HK-2 (cell line): Measurements from ENCODE around the gene FBXL13.
"Not testable (repeated sequence)": the region's sequence is repeated elsewhere in the genome, so short reads cannot be mapped to it uniquely, and the experiment has no call there.

Experiments
- DNase-seq: peaks from one replicate; pipeline ENCODE4 v3.0.0-alpha.2; 2018; ENCODE audit not compliant: unreplicated experiment

FBXL13 gene

DNA sequence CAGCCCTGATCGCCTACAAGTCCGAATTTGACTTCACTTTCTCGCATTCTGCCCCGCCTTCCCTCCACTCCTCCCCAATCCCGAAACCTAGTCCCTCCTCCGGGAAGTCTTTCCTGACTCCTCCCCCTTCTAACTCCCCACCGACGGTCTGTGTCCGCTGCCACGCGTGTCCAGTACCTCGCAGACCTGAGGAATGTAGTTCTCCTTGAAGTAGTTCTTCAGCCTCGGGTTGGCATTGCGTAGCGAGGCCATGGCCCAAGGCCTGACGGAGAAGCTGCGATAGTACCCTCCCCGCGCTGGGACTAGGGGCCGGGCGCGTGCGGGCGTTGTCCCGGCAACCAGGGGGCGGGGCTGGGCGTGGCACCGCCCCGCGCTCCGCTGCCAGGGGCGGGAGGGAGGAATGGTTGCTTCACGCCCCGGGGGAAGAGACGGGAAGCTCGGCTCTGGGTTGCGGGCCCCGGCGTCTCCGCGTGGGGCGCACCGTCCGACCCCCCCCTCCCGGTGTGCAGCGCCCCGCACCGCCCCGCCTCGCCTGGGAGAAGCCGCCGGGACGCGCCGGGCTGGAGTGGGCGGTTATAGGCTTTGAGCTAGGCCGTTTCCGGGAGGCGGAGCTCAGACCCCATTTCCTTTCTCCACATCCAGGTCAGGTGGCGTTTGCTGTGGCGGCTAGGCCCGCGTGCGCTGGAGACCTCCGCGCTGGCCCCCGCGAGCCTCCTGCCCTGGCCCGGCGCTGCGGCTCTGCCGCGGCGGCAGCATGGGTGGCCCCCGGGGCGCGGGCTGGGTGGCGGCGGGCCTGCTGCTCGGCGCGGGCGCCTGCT lies at the start of gene FBXL13, which contains the start of gene ARMC10:
Gene FBXL13, minus strand, starts transcription at position 278 of the 818 bp plus-strand sequence.
Gene ARMC10, plus strand, starts transcription at position 622 of the 818 bp plus-strand sequence. Its CDS starts 133 bp downstream, at position 755.
- DNase-seq: peak; percentile 92

DNA sequence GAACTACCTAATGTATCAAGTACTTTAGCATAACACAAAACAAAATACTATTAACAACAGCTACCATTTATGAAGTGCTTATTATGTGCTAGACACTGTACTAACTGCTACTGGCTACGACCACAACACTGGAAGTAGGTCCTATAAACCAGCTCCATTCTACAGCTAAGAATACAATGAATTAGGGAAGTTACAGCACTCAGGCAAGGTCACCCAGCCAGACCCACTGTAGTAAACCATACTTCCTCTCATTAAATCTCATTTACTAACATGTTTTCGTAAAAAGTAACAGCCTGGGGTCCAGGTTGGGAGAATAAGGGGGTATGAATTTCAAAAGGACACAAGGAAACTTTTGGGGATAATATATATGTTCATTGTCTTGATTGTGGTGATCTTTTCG lies 48.9 kb upstream of the FBXL13 start:
- DNase-seq: no peak

DNA sequence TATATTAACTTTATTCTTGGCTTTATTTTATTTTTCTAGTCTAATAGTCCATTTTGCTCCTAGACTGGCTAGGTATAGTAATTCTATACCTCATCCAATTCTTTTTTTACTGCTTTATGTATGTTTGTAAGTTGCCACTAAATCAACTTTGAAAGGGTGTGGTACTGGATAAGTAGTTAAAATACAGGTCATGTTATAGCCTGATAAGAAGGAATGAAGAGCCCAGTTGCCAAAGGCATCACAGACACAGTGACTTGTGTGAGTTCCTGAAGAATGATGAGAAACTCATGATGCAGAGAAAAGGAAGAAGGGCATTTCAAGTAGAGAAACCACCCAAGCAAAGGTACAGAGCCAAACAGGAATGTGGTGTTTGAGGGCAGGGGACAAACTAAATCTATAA lies 47.0 kb upstream of the FBXL13 start:
- no peak for DNase-seq

DNA sequence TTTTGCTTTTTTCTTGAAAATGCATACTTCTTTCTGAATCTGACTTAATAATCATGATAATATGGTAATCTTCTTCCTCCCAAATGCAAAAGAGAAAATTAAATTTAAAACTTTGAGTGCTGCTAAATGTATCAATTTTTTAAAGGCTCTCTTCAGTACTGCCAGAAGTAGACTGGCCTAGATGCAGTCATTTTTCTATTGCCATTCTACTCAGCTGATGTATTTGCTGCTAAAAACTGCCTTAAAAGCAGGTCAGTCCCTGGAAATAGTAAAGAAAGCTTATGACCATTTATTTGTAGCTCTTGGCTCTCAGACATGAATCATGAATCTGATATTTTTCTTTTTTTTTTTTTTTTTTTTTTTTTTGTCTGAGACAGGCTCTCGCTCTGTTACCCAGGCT lies 45.8 kb upstream of the FBXL13 start:
- DNase-seq: no peak

DNA sequence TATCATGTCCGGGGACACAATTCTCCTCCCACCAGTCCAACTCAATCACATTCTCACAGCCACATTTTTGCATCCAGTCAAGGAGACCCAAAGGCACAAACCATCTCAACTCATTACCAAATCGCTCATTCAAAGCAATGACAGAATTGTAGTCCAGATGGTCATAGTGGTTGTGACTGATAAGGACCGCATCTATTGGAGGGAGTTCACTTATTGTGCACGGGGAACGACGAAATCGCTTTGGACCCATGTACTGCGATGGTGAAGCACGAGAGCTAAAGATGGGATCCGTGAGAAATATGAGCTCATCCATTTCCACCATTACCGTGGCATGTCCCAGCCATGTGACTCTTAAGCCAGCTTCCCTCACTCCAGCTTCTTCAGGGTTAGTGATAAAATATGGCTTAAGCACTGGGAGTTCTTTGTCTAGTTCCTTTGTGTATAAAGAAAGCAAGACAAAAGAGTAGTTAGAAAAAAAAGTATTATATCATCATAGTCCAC lies 45.2 kb upstream of the FBXL13 start:
- DNase-seq: no peak

DNA sequence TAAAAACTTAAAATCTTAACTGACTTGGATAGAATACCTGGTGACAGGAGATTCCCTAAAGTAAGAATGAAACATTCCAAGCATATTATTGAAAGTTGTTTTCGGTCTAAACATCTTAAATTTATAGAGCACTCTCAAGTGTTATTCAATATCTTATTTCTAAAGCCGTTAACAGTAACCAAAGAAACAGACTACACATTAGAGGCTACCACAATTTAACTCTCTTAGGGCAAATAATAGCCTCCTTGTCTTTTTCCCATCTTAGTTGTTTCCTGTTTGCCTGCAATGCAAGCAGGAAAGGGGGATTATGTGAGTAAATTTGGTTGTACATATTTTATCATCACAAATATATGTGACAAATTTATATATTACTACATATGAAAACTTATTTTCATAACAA lies 42.9 kb upstream of the FBXL13 start:
- no peak for DNase-seq

DNA sequence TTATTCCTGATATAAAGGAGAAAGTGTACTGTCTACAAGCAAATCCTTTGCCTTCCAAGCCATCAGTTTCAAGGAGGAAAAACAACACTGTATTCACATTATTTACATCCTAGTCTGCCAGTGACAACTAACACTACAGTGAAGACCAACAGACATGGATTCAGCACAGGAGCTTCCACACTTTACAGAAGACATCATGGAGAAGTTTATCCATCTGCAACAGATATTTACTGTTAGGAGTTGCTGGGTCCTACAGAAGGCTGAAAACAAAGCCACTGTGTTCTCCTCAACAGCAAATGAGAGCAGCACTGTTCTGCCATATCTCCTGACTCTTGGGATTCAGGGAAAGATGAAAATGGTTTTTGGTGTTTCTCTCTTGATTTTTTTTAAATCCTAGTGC lies 42.4 kb upstream of the FBXL13 start:
- DNase-seq: no peak

DNA sequence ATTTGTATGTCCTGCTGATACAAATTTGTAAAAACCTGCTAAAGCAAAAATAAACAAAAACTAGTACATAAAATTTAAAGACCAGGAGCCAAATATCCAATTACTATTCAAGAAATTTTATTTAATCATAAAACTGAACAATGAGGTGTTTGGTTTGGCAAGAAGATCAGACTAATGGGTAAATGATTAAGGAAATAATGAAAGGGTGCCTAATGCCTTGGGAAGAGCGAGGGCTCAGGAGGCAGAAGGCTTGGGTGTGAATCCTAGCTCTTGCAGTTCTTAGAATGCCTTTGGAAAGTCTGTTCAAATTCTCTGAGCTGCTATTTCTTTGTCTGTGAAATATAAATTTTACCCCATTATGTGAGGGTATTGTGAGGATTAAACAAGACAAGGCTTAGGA lies 41.9 kb upstream of the FBXL13 start:
- no peak for DNase-seq

DNA sequence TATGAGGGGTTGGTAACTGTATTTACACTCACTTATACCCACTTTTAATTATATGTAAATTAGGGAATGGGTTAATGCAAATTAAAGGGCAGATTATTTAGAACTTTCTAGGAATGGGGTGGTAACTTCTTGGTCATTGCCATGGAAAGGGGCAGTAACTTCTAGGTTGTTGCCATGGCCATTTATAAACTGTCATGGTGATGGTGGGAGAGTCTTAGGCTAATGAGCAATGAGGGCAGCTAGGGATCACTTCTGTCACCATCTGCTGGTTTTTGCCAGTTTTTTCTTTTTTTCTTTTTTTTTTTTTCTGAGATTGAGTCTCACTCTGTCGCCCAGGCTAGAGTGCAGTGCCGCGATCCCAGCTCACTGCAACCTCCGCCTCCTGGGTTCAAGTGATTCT lies 41.2 kb upstream of the FBXL13 start:
- DNase-seq: no peak

DNA sequence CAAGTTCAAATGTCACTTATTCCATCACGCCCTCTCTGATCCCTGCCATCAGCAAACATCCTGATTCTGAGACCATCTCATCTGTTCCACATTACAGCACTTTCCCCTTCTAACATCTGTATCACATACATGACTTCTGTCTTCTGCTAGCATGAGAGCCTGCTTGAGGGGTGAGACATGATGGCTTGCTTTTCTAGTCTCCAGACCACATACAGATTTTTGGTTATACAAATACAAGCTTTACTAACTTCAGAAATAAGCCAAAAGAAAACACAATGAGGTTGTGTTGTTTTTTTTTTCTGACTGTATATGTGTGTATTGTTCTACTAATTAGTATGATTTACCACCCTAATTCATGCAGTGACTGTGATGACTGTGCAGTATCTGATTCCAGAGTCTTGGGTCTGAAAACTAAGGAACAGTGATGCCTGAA lies 40.0 kb upstream of the FBXL13 start:
- no peak for DNase-seq

DNA sequence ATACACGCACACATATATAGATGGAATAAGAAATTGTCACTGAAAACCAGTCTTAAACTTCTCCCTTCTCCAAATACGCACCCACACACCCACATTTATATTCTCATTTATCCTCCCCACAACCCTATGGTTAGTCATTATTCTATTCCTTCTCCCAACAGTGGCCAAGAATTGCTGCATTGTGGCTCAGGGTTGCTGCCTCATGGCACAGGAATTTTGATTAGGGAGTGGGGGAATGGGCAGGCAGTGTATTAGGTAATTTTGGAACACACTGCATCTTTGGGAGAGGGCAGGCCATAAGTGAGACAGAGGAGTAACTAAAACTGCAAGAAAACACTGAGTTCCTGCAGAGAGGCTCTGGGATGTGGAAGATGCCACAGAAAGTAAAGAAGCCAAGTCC lies 38.6 kb upstream of the FBXL13 start:
- peak; percentile 64 for DNase-seq

DNA sequence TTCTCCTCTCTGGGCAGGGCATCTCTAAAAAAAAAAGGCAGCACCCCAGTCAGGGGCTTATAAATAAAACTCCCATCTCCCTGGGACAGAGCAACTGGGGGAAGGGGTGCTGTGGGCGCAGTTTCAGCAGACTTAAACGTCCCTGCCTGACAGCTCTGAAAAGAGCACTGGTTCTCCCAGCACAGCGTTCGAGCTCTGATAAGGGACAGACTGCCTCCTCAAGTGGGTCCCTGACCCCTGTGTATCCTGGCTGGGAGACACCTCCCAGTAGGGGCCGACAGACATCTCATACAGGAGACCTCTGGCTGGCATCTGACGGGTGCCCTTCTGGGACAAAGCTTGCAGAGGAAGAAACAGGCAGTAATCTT lies 32.1 kb upstream of the FBXL13 start:
- not testable (repeated sequence) for DNase-seq

DNA sequence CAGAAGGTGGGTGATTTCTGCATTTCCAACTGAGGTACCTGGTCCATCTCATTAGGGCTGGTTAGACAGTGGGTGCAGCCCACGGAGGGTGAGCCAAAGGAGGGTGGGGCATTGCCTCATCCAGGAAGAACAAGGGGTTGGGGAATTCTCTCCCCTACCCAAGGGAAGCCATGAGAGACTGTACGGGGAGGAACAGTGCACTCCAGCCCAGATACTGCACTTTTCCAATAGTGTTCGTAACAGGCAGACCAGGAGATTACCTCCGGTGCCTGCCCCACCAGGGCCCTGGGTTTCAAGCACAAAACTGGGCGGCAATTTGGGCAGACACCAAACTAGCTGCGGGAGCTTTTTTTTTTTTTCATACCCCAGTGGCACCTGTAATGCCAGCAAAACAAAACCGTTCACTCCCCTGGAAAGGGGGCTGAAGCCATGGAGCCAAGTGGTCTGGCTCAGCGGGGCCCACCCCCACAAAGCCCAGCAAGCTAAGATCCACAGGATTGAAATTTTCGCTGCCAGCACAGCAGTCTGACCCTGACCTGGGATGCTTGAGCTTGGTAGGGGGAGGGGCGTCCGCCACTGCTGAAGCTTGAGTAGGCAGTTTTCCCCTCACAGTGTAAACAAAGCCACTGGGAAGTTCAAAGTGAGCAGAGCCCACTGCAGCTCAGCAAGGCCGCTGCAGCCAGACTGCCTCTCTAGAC lies 31.6 kb upstream of the FBXL13 start:
- no peak for DNase-seq

DNA sequence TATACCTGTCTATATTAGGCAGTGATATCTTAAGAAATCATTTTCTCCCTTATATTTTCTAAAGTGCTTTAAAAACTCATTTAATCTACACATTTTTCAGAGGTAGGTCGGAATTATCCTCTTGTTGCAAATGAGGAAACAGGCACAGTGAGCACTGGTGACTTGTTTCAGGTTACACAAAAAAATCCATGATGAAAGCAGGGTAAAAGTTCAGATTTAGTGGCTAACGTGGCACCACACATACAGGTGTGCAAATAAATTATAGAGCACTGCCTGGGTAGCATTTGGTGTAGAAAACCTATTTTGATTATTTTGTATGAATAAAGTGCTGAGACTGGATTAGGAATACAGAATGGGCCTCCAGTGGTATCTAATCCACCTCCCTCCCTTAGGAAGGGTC lies 26.9 kb upstream of the FBXL13 start:
- DNase-seq: no peak

DNA sequence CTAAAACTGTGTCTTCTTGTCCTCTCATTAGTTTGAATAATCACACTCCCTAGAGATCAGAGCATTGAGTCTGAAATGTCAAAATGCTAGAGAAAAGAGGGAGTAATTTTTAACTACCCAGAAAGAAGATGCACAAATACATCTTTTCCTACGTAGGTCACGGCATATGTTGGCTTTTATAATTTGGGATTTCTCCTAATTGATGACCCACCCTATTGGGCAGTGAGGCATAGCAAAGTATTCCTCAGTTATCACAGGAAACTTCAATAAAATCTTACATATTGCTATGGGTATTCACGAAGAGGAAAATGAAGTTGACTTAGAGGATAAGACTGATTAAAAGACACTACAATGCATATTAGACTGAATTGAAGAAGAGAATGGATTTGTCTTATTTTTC lies 25.8 kb upstream of the FBXL13 start:
- no peak for DNase-seq

DNA sequence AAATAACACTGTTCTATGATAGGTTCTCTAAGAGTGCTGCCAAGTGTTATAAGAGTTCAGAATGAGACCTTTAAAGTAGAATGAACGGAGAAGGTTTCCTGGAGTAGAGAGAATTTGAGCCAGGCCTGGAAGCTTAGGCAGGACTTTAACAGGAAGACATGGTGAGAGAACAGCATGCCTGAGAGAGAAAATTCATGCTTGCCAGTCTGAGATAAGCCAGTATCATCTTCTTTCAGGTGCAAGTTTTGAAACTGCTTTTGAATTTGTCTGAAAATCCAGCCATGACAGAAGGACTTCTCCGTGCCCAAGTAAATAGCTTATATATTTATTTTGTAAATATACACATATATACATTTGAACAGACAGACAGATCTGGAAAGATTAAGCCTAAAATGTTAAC lies 22.4 kb upstream of the FBXL13 start:
- DNase-seq: no peak

DNA sequence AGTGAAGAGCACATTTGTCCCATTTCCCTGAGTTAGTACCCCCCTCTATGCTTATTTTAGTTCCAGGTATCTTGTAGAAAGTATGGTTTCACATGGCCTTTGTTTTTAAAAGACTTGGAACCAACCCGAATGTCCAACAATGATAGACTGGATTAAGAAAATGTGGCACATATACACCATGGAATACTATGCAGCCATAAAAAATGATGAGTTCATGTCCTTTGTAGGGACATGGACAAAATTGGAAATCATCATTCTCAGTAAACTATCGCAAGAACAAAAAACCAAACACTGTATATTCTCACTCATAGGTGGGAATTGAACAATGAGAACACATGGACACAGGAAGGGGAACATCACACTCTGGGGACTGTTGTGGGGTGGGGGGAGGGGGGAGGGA lies 21.0 kb upstream of the FBXL13 start:
- not testable (repeated sequence) for DNase-seq

DNA sequence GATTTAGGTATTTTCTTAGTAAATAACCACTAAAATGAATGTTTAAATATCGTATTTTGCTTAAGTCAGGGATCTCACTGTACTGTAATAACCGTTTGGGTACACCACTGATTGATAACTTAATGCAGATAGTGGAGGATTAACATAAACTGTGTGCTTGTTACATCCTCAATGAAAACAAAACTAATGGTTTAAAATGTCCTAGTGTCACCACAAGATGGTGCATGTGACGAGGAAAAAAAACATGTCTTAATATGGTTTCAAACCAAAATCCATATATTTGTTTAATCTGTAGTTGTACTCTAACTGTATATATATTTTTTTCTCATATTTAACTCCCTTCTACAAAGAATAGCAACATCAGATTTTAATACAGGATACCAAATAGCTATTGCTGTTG lies 19.5 kb upstream of the FBXL13 start:
- no peak for DNase-seq

DNA sequence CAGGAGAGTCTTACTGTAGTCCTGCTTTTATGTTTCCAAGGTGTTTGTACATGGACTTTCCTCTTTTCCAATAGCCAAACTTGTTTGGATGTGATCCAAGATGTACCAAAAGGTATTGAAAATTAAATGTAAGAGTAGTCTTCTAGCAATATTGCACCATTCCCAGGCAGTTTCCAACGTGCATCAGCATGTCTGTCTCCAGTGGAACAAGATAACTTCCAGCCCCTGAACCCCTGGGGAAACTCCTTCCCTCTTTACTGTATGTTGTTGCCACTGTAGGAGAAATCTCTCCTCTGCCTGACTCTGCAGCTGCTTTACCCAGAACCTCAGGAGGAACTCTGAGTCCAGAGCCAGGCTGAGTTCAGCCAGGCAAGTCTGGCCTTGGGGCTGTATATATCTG lies 18.8 kb upstream of the FBXL13 start:
- DNase-seq: no peak

DNA sequence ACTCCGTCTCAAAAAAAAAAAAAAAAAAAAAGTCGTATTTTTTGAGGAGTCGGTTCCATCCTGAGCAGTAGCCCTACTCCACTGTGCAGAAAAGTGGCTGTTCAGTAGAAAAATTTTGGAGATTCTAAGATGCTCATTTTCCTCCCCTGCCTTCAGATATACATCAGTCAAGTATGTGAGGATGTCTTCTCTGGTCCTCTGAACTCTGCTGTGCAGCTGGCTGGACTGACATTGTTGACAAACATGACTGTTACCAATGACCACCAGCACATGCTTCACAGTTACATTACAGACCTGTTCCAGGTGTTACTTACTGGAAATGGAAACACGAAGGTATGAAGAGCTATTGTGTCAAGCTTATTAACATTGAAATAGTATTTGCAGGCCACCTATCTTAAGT lies 17.7 kb upstream of the FBXL13 start:
- DNase-seq: not testable (repeated sequence)

DNA sequence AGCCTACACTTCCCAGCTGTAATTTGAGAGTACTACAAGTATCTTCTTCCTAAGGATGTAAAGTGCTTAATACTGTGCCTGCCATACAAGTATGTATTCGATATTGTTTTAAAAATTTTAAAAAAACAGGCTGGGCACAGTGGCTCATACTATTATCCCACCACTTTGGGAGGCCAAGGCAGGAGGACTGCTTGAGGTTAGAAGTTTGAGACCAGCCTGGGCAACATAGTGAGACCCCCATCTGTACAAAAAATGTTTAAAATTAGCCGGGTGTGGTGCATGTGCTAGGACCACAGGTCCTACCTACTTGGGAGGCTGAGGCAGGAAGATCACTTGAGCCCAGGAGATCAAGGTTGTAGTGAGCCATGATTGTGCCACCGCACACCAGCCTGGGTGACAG lies 8.6 kb upstream of the FBXL13 start:
- no peak for DNase-seq

DNA sequence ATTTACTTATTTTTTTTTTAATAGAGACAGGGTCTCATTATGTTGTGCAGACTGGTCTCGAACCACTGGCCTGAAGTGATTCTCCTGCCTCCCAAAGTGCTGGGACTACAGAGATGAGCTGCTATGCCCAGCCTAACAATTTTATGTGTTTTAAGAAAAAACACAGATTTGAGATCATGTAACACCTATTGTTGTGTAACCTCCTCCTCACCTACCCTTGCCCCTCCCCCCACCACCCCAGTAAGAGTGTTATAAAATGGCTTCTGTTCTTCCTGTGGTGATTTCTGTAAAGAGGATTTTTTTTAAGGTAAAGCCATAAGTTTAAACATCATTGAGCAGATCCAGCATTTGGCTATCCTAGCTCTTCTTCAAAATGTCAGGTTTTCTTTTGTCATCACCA lies 7.9 kb upstream of the FBXL13 start:
- DNase-seq: no peak

DNA sequence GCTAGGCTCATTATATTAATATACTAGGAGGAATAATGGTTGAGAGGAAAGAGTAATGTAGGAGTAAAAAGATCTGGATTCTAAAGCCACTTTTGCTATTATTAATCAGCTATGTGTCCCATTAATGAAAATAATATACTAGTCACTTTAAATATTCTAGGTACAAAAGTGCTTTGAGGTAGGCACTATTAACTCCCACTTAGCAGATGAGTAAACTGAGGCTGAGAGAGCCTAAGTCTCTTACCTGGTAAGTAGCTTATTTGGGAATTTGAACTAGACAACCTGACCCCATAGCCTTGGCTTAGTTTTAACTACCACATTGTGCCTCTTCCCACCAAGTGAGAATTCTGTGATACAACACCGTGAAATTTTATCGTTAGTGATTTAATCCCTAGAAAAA lies 6.3 kb upstream of the FBXL13 start:
- DNase-seq: no peak
